ENCODE data around the gene CEP126. TPM values are rescaled to one million over a fixed set of nuclear protein-coding genes. Genes with fewer than 3 reads are reported as not detected.
A peak's percentile ranks its signal among the peaks of the same experiment; 100 is the strongest.

CEP126 gene
- total and polyA plus RNA-seq, 2 of the 13 experiments (the other 11 are each of a cell fraction or from before 2014, with no cell fraction given) = 1.4 to 1.7 TPM

- TF ChIP-seq ZNF710 (CRISPR knock-in tag; IDR thresholded peaks at IDR 0.05; ENCODE audit: borderline replicate concordance) (0 out of 2 replicates have a peak, but pooled peaks have one; percentile 39), ZNF788 (CRISPR knock-in tag; IDR thresholded peaks at IDR 0.05; ENCODE audit: borderline replicate concordance) (peak; percentile 96), ZNF687 (CRISPR knock-in tag; IDR thresholded peaks at IDR 0.05) (peak; percentile 96), ZNF362 (CRISPR knock-in tag; IDR thresholded peaks at IDR 0.05; ENCODE audit: borderline replicate concordance) (no peak), FOXA3 (CRISPR knock-in tag; IDR thresholded peaks at IDR 0.05) (peak; percentile 48; the same call in 1 of the 2 replicates), ZNF513 (CRISPR knock-in tag; conservative IDR thresholded peaks at IDR 0.05) (no peak), ZNF101 (CRISPR knock-in tag; IDR thresholded peaks at IDR 0.05; ENCODE audit: borderline replicate concordance, low read depth) (no peak), ZNF232 (CRISPR knock-in tag; IDR thresholded peaks at IDR 0.05; ENCODE audit: borderline replicate concordance) (peak; percentile 84; the same call in 1 of the 2 replicates), KDM2A (CRISPR knock-in tag; IDR thresholded peaks at IDR 0.05; ENCODE audit: borderline replicate concordance, low read depth) (peak; percentile 93), ZNF10 (CRISPR knock-in tag; IDR thresholded peaks at IDR 0.05; ENCODE audit: borderline replicate concordance, low read depth) (no peak), TIGD3 (CRISPR knock-in tag; IDR thresholded peaks at IDR 0.05; ENCODE audit: borderline replicate concordance) (no peak), MAX (IDR thresholded peaks at IDR 0.05) (peak; percentile 81), ELF3 (CRISPR knock-in tag; IDR thresholded peaks at IDR 0.05) (peak; percentile 71), ATAD3A (CRISPR knock-in tag; IDR thresholded peaks at IDR 0.05) (no peak), AKAP8 (CRISPR knock-in tag; IDR thresholded peaks at IDR 0.05) (peak; percentile 55; the same call in 1 of the 2 replicates), ZKSCAN1 (IDR thresholded peaks at IDR 0.05; ENCODE audit: low read length) (no peak), ZNF329 (CRISPR knock-in tag; IDR thresholded peaks at IDR 0.05; ENCODE audit: low read depth) (0 out of 2 replicates have a peak, but pooled peaks have one; percentile 23), MTA3 (CRISPR knock-in tag; IDR thresholded peaks at IDR 0.05) (no peak)
Observed at GRCh38 chr11:101914738-101915426, at the start of gene CEP126 (continued).

Measured in HepG2 (cell line).